NCI-H526 (cell line): ENCODE measurements around the gene PRAC2.

Source experiments
- DNase-seq, 2 experiments: peaks; one replicate each; lab custom pipeline; 2025; lab: John Stamatoyannopoulos, UW

The PRAC2 gene

GRCh38 chr17:48733632-48734328 lies 10.8 kb downstream of the PRAC2 start:
- DNase-seq: no peak

DNA sequence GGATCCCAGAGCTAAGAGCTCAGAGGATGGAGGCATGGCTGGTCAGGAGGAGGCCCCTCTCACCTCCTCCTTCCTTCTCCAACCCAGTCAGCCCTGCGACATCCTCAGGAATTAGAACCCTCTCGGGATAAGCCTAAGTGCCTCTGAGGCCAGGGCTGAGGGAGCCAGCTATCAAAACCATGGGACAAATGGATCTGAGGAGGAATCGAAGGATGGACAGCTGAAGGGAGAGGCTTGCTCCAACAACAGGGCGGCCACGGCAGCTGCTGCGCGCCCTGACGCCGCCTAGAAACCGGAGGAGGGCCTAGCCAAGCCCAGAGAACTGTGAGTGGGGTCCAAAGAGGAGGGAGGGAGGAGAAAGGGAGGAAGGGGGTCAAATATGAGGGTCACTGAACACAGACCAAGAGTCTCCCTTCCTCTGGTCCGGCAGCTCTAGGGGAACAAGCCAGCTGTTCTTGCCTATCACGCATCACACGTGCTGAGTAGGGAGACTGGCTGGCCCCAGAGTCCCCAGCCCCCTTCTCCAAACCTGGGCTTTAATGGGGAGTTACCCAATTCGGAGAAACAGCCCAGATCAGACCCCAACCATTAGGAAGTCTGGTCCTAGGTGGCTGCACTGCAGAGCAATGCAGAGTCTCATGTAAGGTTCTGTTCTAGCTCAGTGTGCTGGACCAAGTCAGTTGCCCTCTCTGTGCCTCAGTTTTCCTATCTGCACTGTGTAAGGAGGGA lies 11.5 kb downstream of the PRAC2 start:
- DNase-seq: no peak

GRCh38 chr17:48735062-48735351 lies 12.0 kb downstream of the PRAC2 start:
- DNase-seq: no peak

GRCh38 chr17:48737330-48738043 lies 14.5 kb downstream of the PRAC2 start:
- no peak for DNase-seq

DNA sequence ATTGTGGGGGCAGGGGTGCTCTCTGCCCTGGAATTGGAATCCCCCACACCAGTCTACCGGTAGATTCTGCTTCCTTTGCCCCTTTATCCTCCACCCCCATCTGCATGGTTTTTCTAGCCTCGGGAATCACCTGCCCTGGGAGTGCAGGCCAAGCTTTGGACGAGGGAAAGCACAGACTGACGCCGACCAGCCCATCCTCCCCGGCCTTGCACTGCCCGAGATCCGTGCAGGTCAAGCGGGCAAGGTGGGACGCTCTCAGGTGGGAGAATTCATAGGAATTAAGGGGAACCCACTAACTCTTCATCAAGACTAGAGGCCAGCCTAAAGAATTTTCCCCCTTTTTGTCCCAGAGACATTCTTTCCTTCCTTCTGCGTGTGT lies 15.4 kb downstream of the PRAC2 start:
- no peak for DNase-seq

DNA sequence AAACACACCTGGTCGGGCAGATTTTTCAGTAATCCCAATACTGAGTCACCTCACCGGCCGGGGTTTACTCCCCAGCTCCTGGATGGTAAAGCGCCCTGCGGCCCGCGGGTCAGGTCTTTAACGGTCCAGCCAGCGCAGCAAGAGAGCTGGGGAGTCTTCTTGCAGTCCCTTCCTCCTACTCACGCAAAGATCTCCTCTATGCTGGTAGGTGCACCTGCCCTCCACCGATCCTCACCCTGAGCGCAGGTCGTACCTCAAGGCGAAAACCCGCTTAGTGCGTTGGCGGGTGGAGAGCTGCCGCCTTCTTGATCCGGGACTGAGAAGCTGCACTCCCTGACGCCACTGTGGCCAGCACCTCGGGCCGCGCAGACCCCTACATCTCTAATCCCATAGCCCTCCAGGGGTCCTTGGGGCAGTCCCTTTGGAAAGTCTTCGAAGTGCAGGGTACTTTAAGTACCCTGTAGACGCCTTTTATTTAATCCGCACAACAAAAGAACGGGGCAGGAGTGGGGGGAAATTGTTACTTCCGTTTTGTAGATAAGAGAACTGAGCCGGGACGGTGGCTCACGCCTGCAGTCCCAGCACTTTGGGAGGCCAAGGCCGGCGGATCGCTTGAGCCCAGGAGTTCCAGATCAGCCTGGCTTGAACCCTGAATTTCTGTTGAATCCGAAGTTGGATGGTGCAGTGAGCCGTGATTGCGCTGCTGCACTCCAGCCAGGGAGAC lies 16.0 kb downstream of the PRAC2 start:
- no peak for DNase-seq

- no peak for DNase-seq
Observed at GRCh38 chr17:48740537-48740936, 17.6 kb downstream of the PRAC2 start.

GRCh38 chr17:48745381-48746275 lies 22.6 kb downstream of the PRAC2 start:
- no peak for DNase-seq

- no peak for DNase-seq
Observed at GRCh38 chr17:48746916-48747444, 24.0 kb downstream of the PRAC2 start.

DNA sequence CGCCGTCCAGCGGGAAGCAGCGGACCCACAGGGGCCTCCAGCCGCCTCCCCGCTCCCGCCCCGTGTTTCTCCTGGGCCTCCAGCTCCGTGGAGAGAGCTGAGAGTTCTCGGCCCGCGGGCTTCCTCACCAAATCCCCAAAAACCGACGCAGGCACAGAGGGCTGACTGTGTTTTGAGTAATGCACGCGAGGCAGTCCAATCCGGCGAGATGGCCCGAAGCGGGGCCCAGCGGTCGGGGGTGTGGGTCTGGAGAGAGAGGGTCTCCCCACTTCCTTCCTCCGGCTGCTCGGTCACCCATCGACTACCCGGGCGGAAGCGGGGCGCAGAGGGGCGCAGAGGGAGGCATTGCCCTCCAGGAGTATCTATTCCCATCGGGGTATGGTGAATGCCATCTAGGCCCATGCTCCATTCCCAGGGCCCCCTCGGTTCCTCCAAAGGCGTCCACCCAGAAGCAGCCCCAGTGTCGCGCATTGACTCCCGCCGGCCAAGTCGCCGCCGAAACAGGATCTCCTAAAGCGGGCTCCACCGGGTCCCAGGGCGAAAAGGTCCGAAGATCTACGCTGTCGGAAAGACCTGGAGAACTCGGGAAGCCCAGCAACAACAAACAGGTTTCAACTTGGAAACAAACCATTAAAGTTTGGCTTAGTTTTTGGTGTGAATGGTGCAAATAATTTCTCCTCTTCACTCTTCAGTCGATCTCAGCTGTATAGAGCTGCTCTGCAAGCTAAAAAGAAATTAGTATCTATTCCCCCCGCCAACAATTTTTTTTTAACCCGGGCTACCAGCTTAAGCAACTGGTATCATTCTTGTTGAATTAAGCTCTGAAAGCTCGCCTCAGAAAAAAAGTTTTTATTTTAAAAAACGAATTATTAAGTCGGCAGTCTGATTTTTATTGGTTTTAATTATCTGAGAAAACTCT lies 24.7 kb downstream of the PRAC2 start:
- DNase-seq: no peak

DNA sequence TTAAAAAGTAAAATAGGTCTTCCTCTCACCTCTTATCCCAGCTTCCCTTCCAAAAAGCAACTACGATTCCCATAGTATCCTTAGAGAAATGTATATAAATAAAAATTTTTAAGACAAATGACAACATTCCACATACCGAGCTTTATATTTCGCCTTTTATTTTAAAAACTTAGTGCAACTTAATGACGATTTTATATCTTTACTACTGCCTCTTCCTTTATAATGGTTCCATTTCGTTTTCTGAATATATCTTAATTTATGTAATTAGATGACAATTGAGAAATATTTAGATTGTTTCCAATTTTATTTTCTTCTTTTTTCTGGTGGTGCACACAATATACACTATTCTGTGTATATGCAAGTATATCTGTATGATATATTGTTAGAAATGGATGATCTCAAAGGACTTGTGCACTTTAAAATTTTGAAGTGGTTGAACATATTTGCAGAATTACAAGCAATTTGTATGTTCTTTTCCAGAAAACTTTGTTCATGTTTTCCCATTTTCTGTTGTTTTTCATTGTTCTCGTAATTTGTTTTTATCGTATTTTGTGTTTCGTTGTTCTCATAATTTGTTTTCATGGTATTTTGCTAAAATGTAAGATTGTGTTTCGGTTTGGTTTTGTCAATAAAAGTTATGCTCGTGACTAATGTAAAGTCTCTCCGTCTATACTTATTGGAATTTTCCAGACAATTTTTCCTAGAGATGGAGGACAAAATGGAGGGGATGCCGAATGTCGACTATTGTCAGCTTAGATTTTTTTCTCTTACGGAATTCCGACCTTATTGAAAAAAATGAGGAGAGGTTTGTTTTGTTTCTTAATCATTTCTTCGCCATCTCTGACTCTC lies 26.0 kb downstream of the PRAC2 start:
- DNase-seq: no peak

- DNase-seq: no peak
Observed at GRCh38 chr17:48749621-48750553, 26.9 kb downstream of the PRAC2 start.

GRCh38 chr17:48751172-48751571 lies 28.2 kb downstream of the PRAC2 start:
- no peak for DNase-seq

DNA sequence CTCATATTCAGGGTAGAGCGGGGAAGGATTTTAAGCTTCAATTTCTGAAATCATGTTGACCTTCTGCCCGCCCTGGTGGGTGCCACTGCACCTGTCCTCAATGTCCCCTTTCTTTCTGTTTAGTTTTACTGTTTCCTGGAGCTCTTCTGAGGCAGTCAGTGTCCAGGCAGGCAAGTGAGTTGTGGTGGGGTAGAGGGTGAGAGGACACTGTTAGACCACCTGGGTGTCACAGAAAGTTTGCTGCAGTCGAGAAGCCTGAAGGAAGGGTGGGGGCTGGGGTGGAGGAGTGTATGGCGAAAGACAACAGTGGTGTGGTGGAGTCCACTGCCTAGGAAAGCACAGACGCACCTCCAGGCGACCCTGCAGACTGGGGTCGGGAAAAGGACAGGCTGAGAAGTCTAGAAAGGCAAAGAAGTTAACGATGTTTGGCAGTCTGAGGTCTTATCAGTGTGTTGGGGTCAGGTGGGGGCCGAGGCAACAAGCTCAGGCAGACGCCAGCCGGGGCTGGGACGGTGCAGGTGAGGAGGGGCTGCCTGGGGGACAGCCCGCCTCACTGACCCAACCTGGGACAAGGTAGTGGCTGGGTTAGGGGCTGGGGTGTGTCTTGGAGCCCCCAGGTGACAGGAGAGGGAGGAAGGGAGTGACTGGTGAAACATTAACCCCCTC lies 28.9 kb downstream of the PRAC2 start:
- no peak for DNase-seq

GRCh38 chr17:48752399-48753288 lies 29.7 kb downstream of the PRAC2 start:
- no peak for DNase-seq

DNA sequence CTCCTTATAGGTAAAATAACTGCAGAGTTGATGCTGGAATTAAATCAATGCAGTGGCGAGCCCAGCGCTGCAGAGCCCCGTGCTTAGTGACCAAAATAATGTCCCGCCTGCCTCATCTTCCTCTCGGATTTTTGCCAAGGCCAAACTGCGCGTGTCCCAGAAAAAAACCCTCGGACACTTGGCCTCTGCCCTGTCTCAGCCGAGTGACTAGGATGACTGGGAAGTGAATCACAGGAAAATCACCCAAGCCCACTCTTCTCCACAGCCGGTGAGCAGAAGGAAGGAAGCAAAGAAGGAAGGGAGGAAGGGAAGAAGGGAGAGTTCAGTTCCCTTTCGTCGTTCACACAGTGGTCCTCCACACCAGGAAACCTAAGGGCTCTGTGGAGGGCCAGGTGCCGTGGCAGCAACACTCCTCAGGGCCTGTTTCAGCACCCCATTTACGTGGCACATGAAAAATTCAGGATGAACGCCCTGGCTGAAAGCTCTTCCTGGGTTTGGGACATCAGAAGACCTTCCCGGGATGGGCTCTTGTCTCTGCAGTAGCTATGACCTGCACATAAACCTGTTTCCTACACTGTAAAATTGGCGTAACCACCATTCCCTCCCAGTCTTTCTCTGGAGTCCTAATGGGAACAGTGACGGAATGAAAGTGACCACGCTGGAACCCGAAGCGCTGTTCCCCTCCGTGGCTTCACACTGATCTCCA lies 31.0 kb downstream of the PRAC2 start:
- DNase-seq: no peak
